NCI-H2171 (cell line): Measurements from ENCODE around the gene RFPL4A.
"Not testable (repeated sequence)": the region's sequence is repeated elsewhere in the genome, so short reads cannot be mapped to it uniquely, and the experiment has no call there.

ENCODE experiments used
- DNase-seq: peaks from one replicate; lab custom pipeline; 2025; lab: John Stamatoyannopoulos, UW

The RFPL4A gene

DNA sequence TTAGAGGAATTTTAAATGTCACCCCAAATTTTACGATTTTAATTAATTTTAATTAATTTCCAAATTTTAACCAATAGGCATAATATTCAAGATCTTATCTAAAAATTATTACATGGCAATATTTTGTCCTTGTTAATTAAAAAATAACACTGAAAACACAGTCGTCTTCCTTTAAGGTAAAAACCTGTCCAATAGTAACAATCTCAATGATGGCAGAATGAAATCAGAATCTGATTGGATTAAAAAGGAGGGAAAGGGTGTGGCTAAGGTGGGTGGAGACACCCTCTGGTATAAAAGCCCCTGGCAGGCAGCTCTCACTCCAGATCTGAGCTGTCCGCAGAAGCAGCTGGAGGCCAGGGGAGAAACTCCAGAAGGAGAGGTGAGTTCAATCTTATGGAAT is at the start of gene RFPL4A:
RFPL4A (plus strand) TSS at position 301 of the 400 bp plus-strand sequence. CDS start 2,704 bp downstream, outside the sequence.
- DNase-seq = not testable (repeated sequence)

DNA sequence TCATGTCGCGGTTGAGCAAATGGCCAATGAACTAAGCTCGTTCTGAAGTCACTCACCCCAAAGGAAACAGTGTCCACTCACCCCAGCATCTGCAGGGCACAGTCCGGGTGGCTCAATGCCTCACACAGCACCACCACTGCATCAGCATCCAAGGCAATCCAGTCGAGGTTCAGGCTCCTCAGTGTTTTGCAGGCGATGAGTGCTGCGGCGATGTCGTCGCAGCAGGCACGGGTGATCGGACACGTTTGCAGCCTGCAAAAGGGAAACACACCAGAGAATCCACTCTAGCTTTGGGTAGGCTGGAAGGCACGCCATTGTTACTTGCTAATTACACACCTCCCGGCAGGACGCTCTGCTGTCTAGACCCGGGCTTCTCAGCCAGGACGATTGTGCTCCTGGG is 47.2 kb upstream of the RFPL4A start:
- no peak for DNase-seq

DNA sequence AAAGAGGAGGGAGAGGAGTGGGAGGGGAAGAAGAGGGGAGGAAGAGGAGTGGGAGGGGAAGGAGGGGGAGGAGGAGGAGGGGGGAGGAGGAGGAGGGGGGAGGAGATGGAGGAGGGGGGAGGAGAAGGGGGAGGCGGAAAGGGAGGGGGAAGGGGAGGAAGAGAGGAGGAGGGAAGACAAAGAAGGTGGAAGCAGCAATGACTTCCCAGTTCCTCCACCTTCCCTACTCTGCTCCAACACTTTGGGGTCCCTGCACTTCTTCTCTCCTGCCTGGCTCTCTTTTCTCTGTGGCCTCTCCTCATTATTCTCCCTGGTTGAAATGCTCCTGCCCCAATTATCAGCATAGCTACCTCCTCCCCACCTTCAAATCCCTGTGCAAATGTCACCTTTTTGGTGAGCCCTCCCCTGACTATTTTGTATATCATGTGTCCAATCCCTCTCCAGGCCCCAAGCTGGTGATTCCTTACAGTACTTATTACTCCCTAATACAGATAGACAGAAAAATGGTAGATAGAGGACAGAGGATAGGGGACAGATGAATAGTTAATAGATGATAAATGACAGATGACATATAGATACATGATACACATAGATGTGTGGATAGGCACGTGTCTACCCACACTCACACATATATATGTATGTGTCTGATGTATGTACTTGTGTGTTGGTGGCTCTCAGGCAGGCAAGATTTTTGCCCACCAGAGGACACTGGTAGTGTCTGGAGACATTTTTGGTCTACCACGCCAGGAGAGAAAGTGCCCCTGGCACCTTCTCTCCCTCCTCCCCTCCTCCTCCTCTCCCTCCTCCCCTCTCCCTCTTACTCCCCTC is 45.9 kb upstream of the RFPL4A start:
- no peak for DNase-seq

DNA sequence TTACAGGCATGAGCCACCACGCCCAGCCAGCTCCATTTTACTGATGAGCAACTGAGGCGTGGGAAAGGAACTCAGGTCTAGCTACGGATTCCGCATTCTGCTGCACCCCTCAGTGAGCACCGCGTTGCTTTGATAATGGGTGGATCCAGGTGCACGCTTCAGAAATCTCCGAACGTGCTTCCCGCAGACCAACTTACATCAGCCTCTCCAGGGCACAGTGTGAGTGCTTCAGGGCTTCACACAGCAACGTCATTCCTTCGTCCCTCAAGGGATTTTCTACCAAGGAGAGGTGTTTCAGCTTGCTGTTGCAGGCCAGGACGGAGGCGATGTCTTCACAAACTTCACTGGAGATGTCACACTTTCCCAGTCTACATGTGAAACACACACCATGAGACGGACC is 42.4 kb upstream of the RFPL4A start:
- no peak for DNase-seq

DNA sequence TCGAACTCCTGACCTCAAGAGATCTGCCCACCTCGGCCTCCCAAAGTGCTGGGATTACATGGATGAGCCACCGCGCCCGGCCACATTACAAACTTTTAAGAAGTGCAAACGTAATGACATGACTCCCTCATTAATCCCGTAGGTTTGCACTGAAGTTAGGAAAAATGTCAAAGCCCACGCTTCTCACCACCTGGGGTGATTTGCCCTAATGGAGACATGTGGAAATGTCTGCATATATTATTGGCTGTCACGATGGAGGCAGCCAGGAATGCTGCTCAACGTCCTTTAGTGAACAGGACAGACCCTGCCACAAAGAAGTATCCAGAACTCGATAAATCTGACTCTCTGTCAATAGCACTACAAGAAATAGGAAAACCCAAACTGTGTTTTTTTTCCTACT is 41.6 kb upstream of the RFPL4A start:
- DNase-seq = no peak

DNA sequence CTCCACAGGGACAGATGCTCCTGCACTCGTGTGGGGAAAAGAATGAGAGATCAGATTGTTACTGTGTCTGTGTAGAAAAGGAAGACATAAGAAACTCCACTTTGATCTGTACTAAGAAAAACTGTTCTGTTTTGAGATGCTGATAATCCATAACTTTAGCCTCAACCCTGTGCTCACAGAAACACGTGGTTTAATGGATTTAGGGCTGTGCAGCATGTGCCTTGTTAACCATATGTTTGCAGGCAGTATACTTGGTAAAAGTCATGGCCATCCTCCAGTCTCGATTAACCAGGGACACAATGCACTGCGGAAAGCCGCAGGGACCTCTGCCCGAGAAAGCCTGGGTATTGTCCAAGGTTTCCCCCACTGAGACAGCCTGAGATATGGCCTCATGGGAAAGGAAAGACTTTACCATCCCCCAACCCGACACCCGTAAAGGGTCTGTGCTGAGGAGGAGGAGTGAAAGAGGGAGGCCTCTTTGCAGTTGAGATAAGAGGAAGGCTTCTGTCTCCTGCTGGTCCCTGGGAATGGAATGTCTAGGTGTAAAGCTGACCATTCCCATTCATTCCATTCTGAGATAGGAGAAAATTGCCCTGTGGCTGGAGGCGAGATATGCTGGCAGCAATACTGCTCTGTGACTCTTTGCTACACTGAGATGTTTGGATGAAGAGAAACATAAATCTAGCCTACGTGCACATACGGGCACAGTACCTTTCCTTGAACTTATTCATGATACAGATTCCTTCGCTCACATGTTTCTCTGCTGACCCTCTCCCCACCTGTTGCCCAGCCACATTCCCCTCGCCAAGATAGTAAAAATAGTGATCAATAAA is 40.8 kb upstream of the RFPL4A start:
- not testable (repeated sequence) for DNase-seq

DNA sequence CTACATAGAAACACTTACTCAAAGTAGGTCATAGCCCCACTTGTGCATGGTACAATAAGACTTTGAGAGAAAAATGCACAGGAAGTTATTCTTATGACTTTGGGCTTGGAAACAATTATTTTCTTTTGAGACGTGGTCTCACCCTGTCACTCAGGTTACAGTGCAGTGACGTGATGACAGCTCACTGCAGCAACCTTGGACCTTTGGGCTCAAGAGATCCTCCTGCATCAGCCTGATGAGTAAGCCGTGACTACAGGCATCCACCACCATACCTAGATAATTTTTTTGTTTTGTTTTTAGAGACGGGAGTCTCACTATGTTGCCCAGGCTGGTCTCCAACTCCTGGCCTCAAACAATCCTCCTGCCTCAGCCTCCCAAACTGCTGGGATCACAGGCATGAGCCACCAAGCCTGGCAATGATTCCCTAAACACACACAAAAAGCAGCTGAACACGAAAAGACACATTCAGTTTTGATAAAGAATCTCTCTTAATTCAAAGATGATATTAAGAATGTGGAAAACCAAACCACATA is 38.6 kb upstream of the RFPL4A start:
- DNase-seq = no peak

DNA sequence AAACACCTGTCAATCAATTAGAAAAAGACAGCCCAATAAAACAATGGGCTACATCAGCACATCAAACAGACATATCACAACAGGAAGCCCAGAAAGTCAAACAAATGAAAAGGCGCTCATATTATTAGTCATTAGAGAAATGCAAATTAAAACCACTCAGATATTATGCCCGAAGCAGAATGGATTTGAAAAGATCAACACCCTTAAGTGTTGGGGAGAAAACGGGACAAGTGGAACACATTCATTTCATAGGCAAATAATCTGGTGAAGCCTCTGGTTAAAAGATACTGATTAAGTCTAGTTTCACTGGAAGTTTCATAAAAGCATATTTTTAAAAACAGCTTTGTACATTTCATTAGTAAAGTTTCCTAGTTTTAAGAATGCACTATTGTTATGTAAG is 38.1 kb upstream of the RFPL4A start:
- no peak for DNase-seq

DNA sequence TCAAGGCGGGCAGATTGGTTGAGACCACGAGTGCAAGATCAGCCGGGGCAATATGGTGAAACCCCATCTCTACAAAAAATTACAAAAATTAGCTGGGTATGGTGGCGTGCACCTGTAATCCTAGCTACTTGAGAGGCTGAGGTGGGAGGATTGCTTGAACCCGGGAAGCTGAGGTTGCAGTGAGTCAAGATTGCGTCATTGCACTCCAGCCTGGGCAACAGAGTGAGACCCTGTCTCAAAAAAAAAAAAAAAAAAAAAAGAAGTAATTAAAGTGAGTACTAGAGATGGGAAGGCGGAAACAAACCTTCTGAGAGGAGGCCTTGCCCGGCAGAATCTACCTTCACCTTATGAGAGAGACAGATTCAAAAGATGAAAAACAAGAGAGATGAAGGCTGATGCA is 35.4 kb upstream of the RFPL4A start:
- DNase-seq = no peak

DNA sequence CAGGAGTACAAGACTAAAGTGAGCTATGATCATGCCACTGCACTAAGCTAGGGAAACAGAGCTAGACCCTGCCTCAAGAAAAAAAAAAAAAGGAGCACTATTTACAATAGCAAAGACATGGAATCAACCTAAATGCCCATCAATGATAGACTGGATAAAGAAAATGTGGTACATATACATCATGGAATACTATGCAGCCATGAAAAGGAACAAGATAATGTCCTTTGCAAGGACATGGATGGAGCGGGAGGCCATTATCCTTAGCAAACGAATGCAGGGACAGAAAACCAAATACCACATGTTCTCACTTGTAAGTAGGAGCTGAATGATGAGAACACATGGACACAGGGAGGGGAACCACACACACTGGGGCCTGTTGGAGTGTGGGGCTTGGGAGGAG is 28.5 kb upstream of the RFPL4A start:
- DNase-seq = not testable (repeated sequence)

DNA sequence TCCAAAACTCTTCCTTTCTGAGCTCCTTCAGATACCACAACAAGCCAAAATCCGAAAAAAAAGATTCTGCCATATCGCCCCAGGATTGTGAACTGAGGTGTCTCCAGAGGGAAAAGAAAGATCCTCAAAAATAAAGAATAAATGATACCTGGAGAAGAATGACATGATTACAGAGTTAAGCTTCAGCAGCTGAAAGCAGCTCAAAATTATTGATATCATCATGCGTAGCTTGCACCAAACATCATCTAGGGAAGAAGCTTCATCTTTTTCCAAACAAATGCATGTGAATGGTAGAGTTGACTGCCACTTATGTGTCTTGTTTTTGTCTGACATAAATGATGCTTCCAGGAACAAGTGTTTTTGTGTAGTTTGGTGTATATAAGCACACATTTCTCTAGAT is 20.6 kb upstream of the RFPL4A start, which contains the start of gene NLRP9:
NLRP9 (minus strand) TSS at position 101 of the 400 bp plus-strand sequence; CDS start at position 73, 28 bp downstream.
- no peak for DNase-seq

DNA sequence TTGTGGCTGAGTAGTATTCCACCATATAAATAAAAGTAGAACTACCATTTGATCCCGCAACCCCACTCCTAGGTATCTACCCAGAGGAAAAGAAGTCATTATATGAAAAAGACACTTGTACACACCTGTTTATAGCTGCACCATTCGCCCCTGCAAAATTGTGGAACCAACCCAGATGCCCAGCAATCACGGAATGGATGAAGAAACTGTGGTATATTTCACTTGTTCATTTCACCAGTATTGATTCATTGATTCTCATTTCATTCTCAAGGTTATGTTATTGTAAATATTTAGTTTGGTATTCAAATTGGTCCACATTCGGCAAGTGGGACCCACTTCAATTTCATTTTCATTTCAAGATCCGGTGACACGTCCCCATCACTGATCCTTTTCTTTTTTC is 8.2 kb upstream of the RFPL4A start:
- no peak for DNase-seq

DNA sequence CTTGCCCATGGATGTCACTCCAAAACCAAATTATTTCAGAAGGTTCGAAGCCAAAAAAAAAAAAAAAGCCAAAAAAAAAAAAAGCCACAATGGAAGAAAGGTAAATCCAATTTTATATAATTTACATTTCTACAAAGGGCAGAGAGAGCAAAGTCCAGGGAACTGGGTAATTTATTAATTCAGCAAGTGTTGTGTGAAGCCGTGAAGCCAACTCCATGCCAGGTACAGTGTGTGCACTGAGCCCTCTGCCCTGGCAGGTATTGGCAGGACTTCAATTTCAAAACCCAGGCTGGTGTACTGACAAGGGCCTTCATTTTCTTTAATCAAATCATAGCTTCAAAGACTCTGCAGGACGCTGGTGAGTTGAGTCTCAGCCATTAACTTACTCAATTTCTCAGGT is 5.5 kb upstream of the RFPL4A start:
- no peak for DNase-seq

DNA sequence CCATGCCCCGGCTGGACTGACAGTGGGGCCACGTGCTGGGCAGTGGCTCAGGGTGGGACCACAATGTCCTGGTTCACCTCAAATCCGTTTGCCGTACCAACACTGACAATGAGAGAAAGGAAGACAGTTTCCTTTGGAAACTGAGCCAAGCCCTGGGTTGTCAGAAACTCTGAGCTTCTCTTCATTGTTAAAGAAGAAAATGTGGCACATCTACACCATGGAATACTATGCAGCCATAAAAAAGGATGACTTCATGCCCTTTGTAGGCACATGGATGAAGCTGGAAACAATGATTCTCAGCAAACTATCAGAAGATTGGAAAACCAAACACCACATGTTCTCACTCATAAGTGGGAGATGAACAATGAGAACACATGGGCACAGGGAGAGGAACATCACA is 2.1 kb upstream of the RFPL4A start:
- not testable (repeated sequence) for DNase-seq

DNA sequence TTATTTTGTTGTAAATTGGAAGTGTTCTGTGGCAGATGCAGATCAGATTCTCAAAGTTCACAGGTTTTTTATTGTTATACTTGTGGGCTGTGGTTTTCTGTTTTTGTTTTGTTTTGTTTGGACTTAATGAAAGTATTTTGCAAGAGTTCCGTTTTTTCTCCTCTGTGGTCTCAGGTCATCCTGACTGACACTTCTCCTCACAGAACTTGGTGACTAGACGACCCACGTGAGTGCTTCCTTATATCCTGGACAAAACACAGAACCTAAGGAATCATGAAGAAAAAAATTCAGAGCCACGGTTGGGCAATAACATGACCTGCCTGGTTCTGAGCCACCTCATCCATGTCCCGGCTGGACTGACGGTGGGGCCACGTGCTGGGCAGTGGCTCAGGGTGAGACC is 7.6 kb downstream of the RFPL4A start:
- DNase-seq = no peak

DNA sequence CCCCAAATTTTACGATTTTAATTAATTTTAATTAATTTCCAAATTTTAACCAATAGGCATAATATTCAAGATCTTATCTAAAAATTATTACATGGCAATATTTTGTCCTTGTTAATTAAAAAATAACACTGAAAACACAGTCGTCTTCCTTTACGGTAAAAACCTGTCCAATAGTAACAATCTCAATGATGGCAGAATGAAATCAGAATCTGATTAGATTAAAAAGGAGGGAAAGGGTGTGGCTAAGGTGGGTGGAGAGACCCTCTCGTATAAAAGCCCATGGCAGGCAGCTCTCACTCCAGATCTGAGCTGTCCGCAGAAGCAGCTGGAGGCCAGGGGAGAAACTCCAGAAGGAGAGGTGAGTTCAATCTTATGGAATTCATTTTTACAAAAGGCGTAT is 9.9 kb downstream of the RFPL4A start, which contains the start of gene RFPL4AL1:
RFPL4AL1 (plus strand) TSS at position 301 of the 400 bp plus-strand sequence. CDS start 2,687 bp downstream, outside the sequence.
- not testable (repeated sequence) for DNase-seq

DNA sequence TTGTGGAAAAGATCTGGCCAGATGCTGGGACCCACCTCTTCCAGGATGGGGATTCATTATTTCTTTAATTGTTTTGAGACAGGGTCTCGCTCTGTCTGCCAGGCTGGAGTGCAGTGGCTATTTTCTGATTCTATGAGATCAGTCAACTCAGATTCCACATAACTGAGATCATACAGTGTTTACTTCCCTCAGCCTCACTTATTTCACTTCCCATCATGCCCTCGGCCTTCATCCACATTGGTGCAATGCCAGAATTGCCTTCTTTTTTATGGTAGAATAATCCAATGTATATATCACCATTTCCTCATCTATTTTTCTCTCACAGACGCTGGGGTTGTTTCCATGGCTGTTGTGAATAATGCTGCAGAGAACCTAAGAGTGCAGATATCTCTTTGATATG is 10.7 kb downstream of the RFPL4A start:
- DNase-seq = not testable (repeated sequence)

DNA sequence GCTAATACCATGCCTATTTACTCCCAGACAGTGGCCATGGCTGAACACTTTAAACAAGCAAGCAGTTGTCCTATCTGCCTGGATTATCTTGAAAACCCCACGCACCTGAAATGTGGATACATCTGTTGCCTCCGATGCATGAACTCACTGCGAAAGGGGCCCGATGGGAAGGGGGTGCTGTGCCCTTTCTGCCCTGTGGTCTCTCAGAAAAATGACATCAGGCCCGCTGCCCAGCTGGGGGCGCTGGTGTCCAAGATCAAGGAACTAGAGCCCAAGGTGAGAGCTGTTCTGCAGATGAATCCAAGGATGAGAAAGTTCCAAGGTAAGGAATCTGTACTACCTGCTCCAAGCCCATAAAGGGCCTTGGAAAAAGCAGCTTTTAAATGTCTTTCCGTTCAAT is 18.6 kb downstream of the RFPL4A start:
- no peak for DNase-seq

DNA sequence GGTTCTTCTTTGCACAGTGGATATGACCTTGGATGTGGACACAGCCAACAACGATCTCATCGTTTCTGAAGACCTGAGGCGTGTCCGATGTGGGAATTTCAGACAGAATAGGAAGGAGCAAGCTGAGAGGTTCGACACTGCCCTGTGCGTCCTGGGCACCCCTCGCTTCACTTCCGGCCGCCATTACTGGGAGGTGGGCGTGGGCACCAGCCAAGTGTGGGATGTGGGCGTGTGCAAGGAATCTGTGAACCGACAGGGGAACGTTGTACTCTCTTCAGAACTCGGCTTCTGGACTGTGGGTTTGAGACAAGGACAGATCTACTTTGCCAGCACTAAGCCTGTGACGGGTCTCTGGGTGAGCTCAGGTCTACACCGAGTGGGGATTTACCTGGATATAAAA is 19.4 kb downstream of the RFPL4A start:
- no peak for DNase-seq

DNA sequence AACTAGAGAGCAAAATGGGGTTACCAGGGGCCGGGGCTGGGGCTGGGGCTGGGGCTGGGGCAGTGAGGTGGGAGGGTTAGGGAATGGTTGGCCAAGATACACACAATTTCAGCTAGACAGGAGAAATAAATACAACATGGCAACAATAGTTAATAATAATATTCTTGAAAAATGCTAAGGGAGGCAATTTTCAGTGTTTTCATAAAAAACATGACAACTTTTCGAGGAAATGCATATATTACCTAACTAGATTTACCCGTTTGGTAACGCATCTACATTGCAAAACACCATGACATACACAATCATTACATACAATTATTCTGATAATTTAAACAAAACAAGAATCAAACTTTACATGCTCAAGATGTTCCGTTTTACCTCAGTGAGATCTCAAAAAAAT is 22.2 kb downstream of the RFPL4A start:
- no peak for DNase-seq

DNA sequence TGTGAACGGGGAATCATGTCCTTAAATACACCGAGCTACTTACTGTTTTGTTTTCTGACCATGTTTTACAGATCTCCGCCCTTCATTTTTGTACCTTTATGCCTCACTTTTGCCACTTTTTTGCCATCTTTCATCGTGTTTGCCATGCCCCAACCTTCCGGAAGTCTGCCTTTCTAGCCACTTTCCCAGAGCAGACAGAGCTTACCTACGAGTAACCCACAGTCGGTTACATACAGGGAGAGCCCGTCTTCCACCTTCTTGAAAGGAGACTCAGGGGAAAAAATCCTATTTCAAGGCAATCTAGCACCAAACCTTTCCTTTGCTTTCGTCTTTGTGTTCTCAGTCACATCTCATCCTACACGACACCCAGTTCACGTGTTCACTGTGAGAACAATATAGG is 36.1 kb downstream of the RFPL4A start:
- DNase-seq = no peak

DNA sequence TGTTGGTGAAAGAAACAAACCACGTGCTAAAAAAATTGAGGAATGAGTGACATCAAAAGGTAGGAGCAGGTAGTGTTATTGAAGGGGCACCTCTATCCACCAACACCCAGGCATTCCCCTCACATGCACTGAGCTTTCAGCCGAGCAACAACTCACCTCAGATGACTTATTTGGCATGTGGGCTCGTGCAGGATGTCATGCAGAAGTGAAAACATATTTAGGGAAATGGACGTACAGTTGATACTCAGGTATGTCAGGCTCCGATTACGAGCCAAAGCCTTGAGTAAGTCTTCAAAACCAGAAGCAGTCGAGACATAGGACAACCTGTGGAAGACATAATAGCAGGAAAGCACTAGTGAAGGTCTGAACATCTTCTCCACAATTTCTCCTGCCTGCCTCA is 42.5 kb downstream of the RFPL4A start:
- no peak for DNase-seq

DNA sequence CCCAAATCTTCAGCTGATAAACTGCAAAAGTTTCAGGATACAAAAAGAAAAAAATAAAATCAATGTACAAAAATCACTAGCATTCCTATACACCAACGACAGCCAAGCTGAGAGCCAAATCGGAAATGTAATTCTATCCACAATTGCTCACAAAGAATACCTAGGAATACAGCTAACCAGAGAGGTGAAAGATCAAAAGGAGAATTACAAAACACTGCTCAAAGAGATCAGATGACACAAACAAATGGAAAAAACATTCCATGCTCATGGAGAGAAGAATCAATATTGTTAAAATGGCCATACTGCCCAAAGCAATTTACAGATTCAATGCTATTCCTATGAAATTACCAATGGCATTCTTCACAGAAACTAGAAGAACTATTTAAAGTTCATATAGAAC is 43.4 kb downstream of the RFPL4A start:
- no peak for DNase-seq
